ENCODE results near the gene TMEM72.

TMEM72 gene

GRCh38 chr10:44923611-44924010, 12.5 kb downstream of the TMEM72 start:
- Histone ChIP-seq H3K9me2 (replicated peaks; ENCODE audit: insufficient read depth, low read length) (no peaks in the 10 kb centered on the region), H3K79me2 (ENCODE audit: insufficient read depth, low read length) (no peaks in the 10 kb centered on the region), H3F3A (ENCODE audit: insufficient read depth) (no peaks in the 10 kb centered on the region), H2AFZ (ENCODE audit: low read depth, low read length, severe bottlenecking) (no peak overlapping the region), H3K27me3 (ENCODE audit: low read length) (no peaks in the 10 kb centered on the region), H3K9me3 (ENCODE audit: insufficient read depth, low read length) (no peaks in the 10 kb centered on the region), H3K9ac (ENCODE audit: low read length) (no peak overlapping the region), H3K36me3 (ENCODE audit: low read length) (no peaks in the 10 kb centered on the region), H3K27ac (ENCODE audit: low read depth, low read length) (no peak overlapping the region), H3K4me3 (ENCODE audit: insufficient read depth, low read length, poor library complexity, severe bottlenecking) (no peak overlapping the region), H3K4me2 (ENCODE audit: low read depth, low read length, poor library complexity, severe bottlenecking) (no peak overlapping the region), H4K20me1 (ENCODE audit: low read depth, low read length) (no peaks in the 10 kb centered on the region)
- TF ChIP-seq CTCF (IDR thresholded peaks at IDR 0.05; ENCODE audit: insufficient read depth, low read length, poor library complexity, severe bottlenecking) (no peak), EZH2phosphoT487 (conservative IDR thresholded peaks at IDR 0.05; ENCODE audit: low read length) (no peak)

GRCh38 chr10:44924261-44925040, 13.3 kb downstream of the TMEM72 start:
- Histone ChIP-seq H2AFZ (ENCODE audit: low read depth, low read length, severe bottlenecking) (no peak overlapping the region), H3K4me2 (ENCODE audit: low read depth, low read length, poor library complexity, severe bottlenecking) (no peak overlapping the region), H3K9me3 (ENCODE audit: insufficient read depth, low read length) (no peaks in the 10 kb centered on the region), H3K27me3 (ENCODE audit: low read length) (no peaks in the 10 kb centered on the region), H3K36me3 (ENCODE audit: low read length) (no peaks in the 10 kb centered on the region), H3K79me2 (ENCODE audit: insufficient read depth, low read length) (no peaks in the 10 kb centered on the region), H3K27ac (ENCODE audit: low read depth, low read length) (no peak overlapping the region), H3K9ac (ENCODE audit: low read length) (no peak overlapping the region), H3K9me2 (replicated peaks; ENCODE audit: insufficient read depth, low read length) (no peaks in the 10 kb centered on the region), H3F3A (ENCODE audit: insufficient read depth) (no peaks in the 10 kb centered on the region), H4K20me1 (ENCODE audit: low read depth, low read length) (no peaks in the 10 kb centered on the region), H3K4me3 (ENCODE audit: insufficient read depth, low read length, poor library complexity, severe bottlenecking) (no peak overlapping the region)
- TF ChIP-seq CTCF (IDR thresholded peaks at IDR 0.05; ENCODE audit: insufficient read depth, low read length, poor library complexity, severe bottlenecking) (no peak), EZH2phosphoT487 (conservative IDR thresholded peaks at IDR 0.05; ENCODE audit: low read length) (no peak)

GRCh38 chr10:44925224-44925623, 14.1 kb downstream of the TMEM72 start:
- H3K4me2 ChIP-seq (ENCODE audit: low read depth, low read length, poor library complexity, severe bottlenecking): no peak overlapping the region
- no peaks in the 10 kb centered on the region for H3K36me3 ChIP-seq (ENCODE audit: low read length)

More at GRCh38 chr10:44925224-44925623, 14.1 kb downstream of the TMEM72 start:
- H3F3A ChIP-seq (ENCODE audit: insufficient read depth): no peaks in the 10 kb centered on the region
- no peaks in the 10 kb centered on the region for H3K79me2 ChIP-seq (ENCODE audit: insufficient read depth, low read length)
- H3K9me2 ChIP-seq (replicated peaks; ENCODE audit: insufficient read depth, low read length): no peaks in the 10 kb centered on the region
- H3K27ac ChIP-seq (ENCODE audit: low read depth, low read length): no peak overlapping the region
- no peaks in the 10 kb centered on the region for H4K20me1 ChIP-seq (ENCODE audit: low read depth, low read length)
- no peak overlapping the region for H3K9ac ChIP-seq (ENCODE audit: low read length)
- no peak overlapping the region for H3K4me3 ChIP-seq (ENCODE audit: insufficient read depth, low read length, poor library complexity, severe bottlenecking)
- TF ChIP-seq EZH2phosphoT487 (conservative IDR thresholded peaks at IDR 0.05; ENCODE audit: low read length) (no peak), CTCF (IDR thresholded peaks at IDR 0.05; ENCODE audit: insufficient read depth, low read length, poor library complexity, severe bottlenecking) (peak; percentile 22)
- H2AFZ ChIP-seq (ENCODE audit: low read depth, low read length, severe bottlenecking): no peak overlapping the region
- H3K9me3 ChIP-seq (ENCODE audit: insufficient read depth, low read length): no peaks in the 10 kb centered on the region
- H3K27me3 ChIP-seq (ENCODE audit: low read length): no peaks in the 10 kb centered on the region

All from SU-DHL-6 (cell line).